Ovary (tissue), 3 donors: Measurements from ENCODE around the gene BABAM2.

Source experiments
- CTCF ChIP-seq, 3 donors: fragments of 450-650 bp in 2 of 3; fragments of 200-600 bp in 1 of 3; IDR thresholded peaks; one replicate each; pipeline versions ENCODE4 v1.5.1 to v1.8.0; 2016 to 2022; ENCODE audit warnings: antibody characterized with exemption in 3 of 3, mild to moderate bottlenecking in 1 of 3
- POLR2A ChIP-seq: fragments of 450-650 bp; IDR thresholded peaks from one replicate; pipeline ENCODE4 v1.6.1; 2017; ENCODE audit warnings: antibody characterized with exemption, mild to moderate bottlenecking, moderate library complexity
- donor health status: DM: no; HTN: no; CAD: no.

GRCh38 chr2:28352104-28352503 is 461.6 kb downstream of the BABAM2 start:
- TF ChIP-seq CTCF (IDR thresholded peaks at IDR 0.05): no peak
- no peak for TF ChIP-seq POLR2A
